Endothelial cell of umbilical vein (primary cell): ENCODE data around the gene MXI1. TPM values are rescaled to one million over a fixed set of nuclear protein-coding genes. Genes with fewer than 3 reads are reported as not detected.

Source experiments
- BruUV-seq: library from RNA; stranded (reverse); fragments of 400-500 nt; replicated peaks from 2 replicates; lab custom pipeline; 2021; lab: Mats Ljungman, UMichigan
- CTCF ChIA-PET: fragments of 300-600, 350-600 bp; sonication (Branson Sonifier 250); formaldehyde crosslinking; loops from one replicate; lab custom pipeline; 2021; ENCODE audit warnings: antibody characterized with exemption, inconsistent platforms; lab: Charles Lee
- POLR2A ChIA-PET: fragments of 300-600, 350-600 bp; sonication (Branson Sonifier 250); formaldehyde crosslinking; loops from one replicate; lab custom pipeline; 2021; ENCODE audit warnings: antibody characterized with exemption, inconsistent platforms; lab: Charles Lee
- DNase-seq: peaks from one replicate; pipeline ENCODE4 v3.0.0-alpha.2; 2011; ENCODE audit warnings: low read depth, low spot score
- FAIRE-seq: peaks from 2 replicates; lab custom pipeline; 2011; peaks lifted over from hg19 to GRCh38; lab: Jason Lieb, UNC
- H2AFZ ChIP-seq: 2 replicates; pipeline ENCODE4 v1.6.0; 2012; ENCODE audit warnings: low read depth, low read length, control low read depth, inconsistent platforms
- H3K27ac ChIP-seq: 2 replicates; pipeline ENCODE4 v1.5.1; 2011; ENCODE audit warnings: low read depth, mild to moderate bottlenecking, control low read depth, low read length, moderate library complexity; ENCODE audit not compliant: insufficient read depth
- H3K27me3 ChIP-seq, 2 experiments: 2 replicates each; pipeline versions ENCODE4 v1.6.0 to v1.6.1; 2011; ENCODE audit warnings: low read length in 2 of 2, mixed read lengths in 1 of 2; ENCODE audit not compliant: control insufficient read depth in 2 of 2, insufficient read depth in 2 of 2
- H3K36me3 ChIP-seq, 2 experiments: 2 replicates in 1 of 2; 3 replicates in 1 of 2; pipeline ENCODE4 v1.5.1; 2011; ENCODE audit warnings: low read length in 2 of 2, mild to moderate bottlenecking in 1 of 2, moderate library complexity in 1 of 2; ENCODE audit not compliant: control insufficient read depth in 2 of 2, insufficient read depth in 2 of 2; ENCODE audit errors: extremely low read depth in 1 of 2
- H3K4me1 ChIP-seq: 3 replicates; pipeline ENCODE4 v1.5.1; 2011; ENCODE audit warnings: mild to moderate bottlenecking, low read length; ENCODE audit not compliant: control insufficient read depth, insufficient read depth; ENCODE audit errors: extremely low read depth
- H3K4me2 ChIP-seq: 2 replicates; pipeline ENCODE4 v1.6.1; 2011; ENCODE audit warnings: low read length, control low read depth, mixed read lengths; ENCODE audit not compliant: insufficient read depth
- H3K4me3 ChIP-seq, 3 experiments: fragments of 200-600 bp in 1 of 3; sonication (generic), shearing (Covaris generic) in 1 of 3; replicated peaks in 1 of 3; 2 replicates each; pipeline ENCODE4 v1.5.1; 2011 to 2016; ENCODE audit warnings: control low read depth in 3 of 3, low read length in 3 of 3, mild to moderate bottlenecking in 2 of 3, inconsistent platforms in 1 of 3, low read depth in 1 of 3, moderate library complexity in 1 of 3; ENCODE audit not compliant: insufficient read depth in 1 of 3
- H3K79me2 ChIP-seq: 2 replicates; pipeline ENCODE4 v1.6.0; 2012; ENCODE audit warnings: low read length, inconsistent platforms; ENCODE audit not compliant: control insufficient read depth, insufficient read depth
- H3K9ac ChIP-seq: replicated peaks from 2 replicates; pipeline ENCODE3; 2011; ENCODE audit warnings: low read length, control low read depth; ENCODE audit not compliant: insufficient read depth; ENCODE audit errors: extremely low read depth
- H3K9me1 ChIP-seq: replicated peaks from 3 replicates; pipeline ENCODE4 v1.6.0; 2011; ENCODE audit warnings: mild to moderate bottlenecking, low read length; ENCODE audit not compliant: control insufficient read depth, insufficient read depth; ENCODE audit errors: extremely low read depth
- H3K9me3 ChIP-seq: replicated peaks from 2 replicates; pipeline ENCODE4 v1.5.1; 2012; ENCODE audit warnings: low read length, inconsistent platforms; ENCODE audit not compliant: control insufficient read depth, insufficient read depth
- H4K20me1 ChIP-seq: replicated peaks from 2 replicates; pipeline ENCODE3; 2011; ENCODE audit warnings: mild to moderate bottlenecking, low read length; ENCODE audit not compliant: control insufficient read depth, insufficient read depth; ENCODE audit errors: extremely low read depth
- CTCF ChIP-seq, 2 donors: IDR thresholded peaks; 1 replicate in 1 of 2; 2 replicates in 1 of 2; pipeline ENCODE4 v1.5.1; 2011; ENCODE audit warnings: low read length in 2 of 2, mild to moderate bottlenecking in 2 of 2, moderate library complexity in 2 of 2, control low read depth in 1 of 2, inconsistent platforms in 1 of 2, low read depth in 1 of 2; ENCODE audit not compliant: insufficient read depth in 1 of 2; ENCODE audit errors: extremely low read depth in 1 of 2
- EZH2 ChIP-seq: IDR thresholded peaks from 2 replicates; pipeline ENCODE4 v1.6.1; 2012; ENCODE audit warnings: borderline replicate concordance, low read depth, mild to moderate bottlenecking, moderate library complexity, low read length, inconsistent platforms; ENCODE audit not compliant: severe bottlenecking
- FOS ChIP-seq: IDR thresholded peaks from 2 replicates; pipeline ENCODE4 v1.6.1; 2011; ENCODE audit warnings: mild to moderate bottlenecking, low read length, moderate library complexity, borderline replicate concordance; ENCODE audit not compliant: insufficient read depth
- GATA2 ChIP-seq: IDR thresholded peaks from 2 replicates; pipeline ENCODE4 v1.7.0; 2011; ENCODE audit warnings: low read depth, mild to moderate bottlenecking, moderate library complexity, mixed read lengths, low read length; ENCODE audit not compliant: insufficient read length, insufficient read depth
- JUN ChIP-seq: IDR thresholded peaks from 2 replicates; pipeline ENCODE4 v1.6.1; 2011; ENCODE audit warnings: borderline replicate concordance, low read depth; ENCODE audit not compliant: insufficient read length, insufficient read depth
- MYC ChIP-seq: IDR thresholded peaks from one replicate; pipeline ENCODE4 v1.6.1; 2011; ENCODE audit warnings: mild to moderate bottlenecking, low read depth, low read length
- POLR2A ChIP-seq: IDR thresholded peaks from 2 replicates; pipeline ENCODE4 v1.6.1; 2012; ENCODE audit warnings: low read depth, mild to moderate bottlenecking, control low read depth, low read length
- POLR2AphosphoS5 ChIP-seq: IDR thresholded peaks from 2 replicates; pipeline ENCODE4 v1.6.1; 2012; ENCODE audit warnings: low read depth, mild to moderate bottlenecking, control low read depth, low read length, moderate library complexity; ENCODE audit not compliant: insufficient read depth
- dilution Hi-C: fragments of 300-500 bp; cut with MboI; formaldehyde crosslinking; loops from one replicate; pipeline ENCODE4 v1.15.0; 2019; ENCODE audit warnings: low sequenced_read_pairs; ENCODE audit not compliant: extremely low pct_ligation_motif_present
- intact Hi-C: fragments of 100-400 bp; cut with micrococcal nuclease; formaldehyde crosslinking; loops from one replicate; pipeline ENCODE4 v1.10.0; 2022
- polyA plus RNA-seq, 4 experiments: library from polyadenylated mRNA; depleted of rRNA in 3 of 4; stranded (reverse) in 3 of 4; unstranded in 1 of 4; fragments of >200 nt; gene quantifications; 2 replicates each; pipeline versions ENCODE4 v1.2.1 to v1.2.3, GENCODE V29; 2011 to 2012; ENCODE audit warnings: missing spikeins in 1 of 4
- total RNA-seq: library from RNA; stranded (reverse); gene quantifications from 2 replicates; pipeline ENCODE4 v1.2.3, GENCODE V29; 2021
- TF ChIP-seq, protein P1 (sequence below): IDR thresholded peaks from 2 replicates; pipeline ENCODE4 v1.6.1; 2011; ENCODE audit not compliant: insufficient read depth, insufficient read length

MXI1 gene
- total and polyA plus RNA-seq, 2 donors (not counting 3 experiments of a cell fraction or from before 2014, with no cell fraction given): 2.7 to 8.5 TPM

DNA sequence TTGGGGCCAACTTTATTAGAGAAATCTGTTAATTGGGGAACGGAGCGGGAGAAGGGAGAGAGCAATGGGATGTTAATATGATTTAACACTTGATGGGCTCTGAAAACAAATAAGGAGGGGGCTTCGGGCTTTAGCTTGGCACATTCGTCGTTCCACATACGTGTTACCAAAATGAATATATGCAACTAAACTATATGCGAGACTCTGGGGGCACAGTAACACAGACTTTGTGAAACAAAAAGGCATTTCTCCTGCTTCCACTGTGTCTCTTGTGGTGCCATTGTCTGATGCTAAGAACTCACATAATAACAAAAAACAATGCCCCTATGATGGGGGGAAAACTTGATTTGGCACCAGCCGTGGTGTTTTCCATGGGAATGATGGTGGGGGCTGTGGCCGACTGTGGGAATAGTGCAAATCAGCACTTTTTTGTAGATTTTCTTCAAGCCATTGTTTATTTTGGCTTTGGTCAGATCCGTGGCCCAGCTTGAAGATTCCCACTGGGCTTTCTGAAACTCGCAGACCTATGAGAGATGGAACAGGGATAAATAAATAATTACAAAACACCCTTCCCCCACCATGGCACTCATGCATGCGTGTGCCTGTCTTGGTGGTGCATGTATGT lies 2.2 kb upstream of the MXI1 start:
- no peak overlapping the region for H3K4me2 ChIP-seq
- H3K9me1 ChIP-seq: no peaks in the 10 kb centered on the region
- TF ChIP-seq GATA2 (no peak), JUN (no peak), POLR2A (no peak), EZH2 (no peak), MYC (no peak), CTCF (IDR thresholded peaks at IDR 0.05; ENCODE audit: extremely low read depth in 1 of 2, insufficient read depth in 1 of 2, low read depth in 1 of 2, low read length in 2 of 2) (no peak), POLR2AphosphoS5 (no peak), FOS (no peak)
- TF ChIP-seq, protein P1, sequence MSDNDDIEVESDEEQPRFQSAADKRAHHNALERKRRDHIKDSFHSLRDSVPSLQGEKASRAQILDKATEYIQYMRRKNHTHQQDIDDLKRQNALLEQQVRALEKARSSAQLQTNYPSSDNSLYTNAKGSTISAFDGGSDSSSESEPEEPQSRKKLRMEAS: no peak
- no TSS peak for BruUV-seq
- no peak overlapping the region for H3K4me3 ChIP-seq
- FAIRE-seq (no peak), DNase-seq (no peak)
- no peaks in the 10 kb centered on the region for H4K20me1 ChIP-seq
- H3K27me3 ChIP-seq: peaks cover 9 to 22% of the 10 kb centered on the region in 2 experiments
- H2AFZ ChIP-seq: no peak overlapping the region
- intact Hi-C loops (loop anchor here (5.0 kb wide), 1 partner anchor 238 kb away; no protein-coding TSS in a partner anchor), dilution Hi-C loops (no loop called here)
- no peaks in the 10 kb centered on the region for H3K4me1 ChIP-seq
- H3K9me3 ChIP-seq: no peaks in the 10 kb centered on the region
- no peak overlapping the region for H3K9ac ChIP-seq
- H3K79me2 ChIP-seq: no peaks in the 10 kb centered on the region
- no peak overlapping the region for H3K27ac ChIP-seq
- H3K36me3 ChIP-seq: no peaks in the 10 kb centered on the region
- CTCF ChIA-PET: interaction anchor here (0.7 to 0.8 kb wide), 2 partner anchors 77 to 321 kb away, joined by 3 read pairs; no protein-coding TSS in a partner anchor
- POLR2A ChIA-PET: no interaction called here
